KMS-11 (cell line): ENCODE measurements around the gene PCDHA7.

Experiments used
- H2AFZ ChIP-seq: fragments of 200-600 bp; sonication (generic); 2 replicates; pipeline ENCODE4 v1.6.1; 2016; ENCODE audit warnings: antibody characterized with exemption, mixed run types, low read depth
- H3K27ac ChIP-seq: fragments of 200-600 bp; sonication (generic); 2 replicates; pipeline ENCODE4 v1.6.1; 2016; ENCODE audit warnings: mild to moderate bottlenecking, mixed run types
- H3K27me3 ChIP-seq: fragments of 200-600 bp; sonication (generic); 2 replicates; pipeline ENCODE4 v1.6.1; 2017; ENCODE audit warnings: mild to moderate bottlenecking, low read depth, mixed run types, moderate library complexity; ENCODE audit not compliant: insufficient read depth
- H3K36me3 ChIP-seq: fragments of 200-600 bp; sonication (generic); 2 replicates; pipeline ENCODE4 v1.6.1; 2017; ENCODE audit warnings: mild to moderate bottlenecking, mixed run types; ENCODE audit not compliant: insufficient read depth
- H3K4me1 ChIP-seq: fragments of 200-600 bp; sonication (generic); 2 replicates; pipeline ENCODE4 v1.6.1; 2016; ENCODE audit warnings: mild to moderate bottlenecking, low read depth, mixed run types; ENCODE audit not compliant: poor library complexity, severe bottlenecking
- H3K4me2 ChIP-seq: fragments of 200-600 bp; sonication (generic); 2 replicates; pipeline ENCODE4 v1.7.0; 2016; ENCODE audit warnings: mild to moderate bottlenecking, mixed run types
- H3K4me3 ChIP-seq: fragments of 200-600 bp; sonication (generic); IDR thresholded peaks from 2 replicates; pipeline ENCODE4 v1.6.1; 2017; ENCODE audit warnings: low read depth, low read length, mixed read lengths; ENCODE audit not compliant: insufficient read depth
- H3K79me2 ChIP-seq: fragments of 200-600 bp; sonication (generic); 2 replicates; pipeline ENCODE4 v1.6.1; 2016; ENCODE audit warnings: low read depth, mixed run types; ENCODE audit not compliant: insufficient read depth
- H3K9ac ChIP-seq: fragments of 200-600 bp; sonication (generic); 2 replicates; pipeline ENCODE4 v1.6.1; 2016; ENCODE audit warnings: mild to moderate bottlenecking, mixed run types
- H4K20me1 ChIP-seq: fragments of 200-600 bp; sonication (generic); 2 replicates; pipeline ENCODE4 v1.6.1; 2016; ENCODE audit warnings: mild to moderate bottlenecking, mixed run types; ENCODE audit not compliant: insufficient read depth
- TF ChIP-seq, protein P1 (sequence below): fragments of 200-600 bp; sonication (generic); conservative IDR thresholded peaks from 2 replicates; pipeline ENCODE4 v1.6.1; 2017; ENCODE audit warnings: low read depth, mild to moderate bottlenecking, antibody characterized with exemption, low read length, moderate library complexity, mixed read lengths

PCDHA7 gene

GRCh38 chr5:140855772-140856674 is 22.0 kb downstream of the PCDHA7 start, which contains the start of gene PCDHA10:
PCDHA10 (plus strand) TSS chr5:140855897; CDS start chr5:140856049, 152 bp downstream.
- TF ChIP-seq, protein P1, sequence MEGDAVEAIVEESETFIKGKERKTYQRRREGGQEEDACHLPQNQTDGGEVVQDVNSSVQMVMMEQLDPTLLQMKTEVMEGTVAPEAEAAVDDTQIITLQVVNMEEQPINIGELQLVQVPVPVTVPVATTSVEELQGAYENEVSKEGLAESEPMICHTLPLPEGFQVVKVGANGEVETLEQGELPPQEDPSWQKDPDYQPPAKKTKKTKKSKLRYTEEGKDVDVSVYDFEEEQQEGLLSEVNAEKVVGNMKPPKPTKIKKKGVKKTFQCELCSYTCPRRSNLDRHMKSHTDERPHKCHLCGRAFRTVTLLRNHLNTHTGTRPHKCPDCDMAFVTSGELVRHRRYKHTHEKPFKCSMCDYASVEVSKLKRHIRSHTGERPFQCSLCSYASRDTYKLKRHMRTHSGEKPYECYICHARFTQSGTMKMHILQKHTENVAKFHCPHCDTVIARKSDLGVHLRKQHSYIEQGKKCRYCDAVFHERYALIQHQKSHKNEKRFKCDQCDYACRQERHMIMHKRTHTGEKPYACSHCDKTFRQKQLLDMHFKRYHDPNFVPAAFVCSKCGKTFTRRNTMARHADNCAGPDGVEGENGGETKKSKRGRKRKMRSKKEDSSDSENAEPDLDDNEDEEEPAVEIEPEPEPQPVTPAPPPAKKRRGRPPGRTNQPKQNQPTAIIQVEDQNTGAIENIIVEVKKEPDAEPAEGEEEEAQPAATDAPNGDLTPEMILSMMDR = no peak; the same call in 1 of the 2 replicates
- Histone ChIP-seq H3K4me2 (no peak within 1 kb of the TSS), H3K4me3 (no peak within 1 kb of the TSS), H3K27ac (no peak within 1 kb of the TSS), H4K20me1 (no peaks in the 10 kb centered on the region), H3K4me1 (no peaks in the 10 kb centered on the region), H3K27me3 (no peaks in the 10 kb centered on the region), H3K36me3 (no peaks in the 10 kb centered on the region), H3K9ac (no peak within 1 kb of the TSS), H2AFZ (no peak within 1 kb of the TSS), H3K79me2 (no peaks in the 10 kb centered on the region)

- Histone ChIP-seq H3K27ac (no peak overlapping the region), H3K9ac (no peak overlapping the region), H3K4me2 (no peak overlapping the region), H3K27me3 (no peaks in the 10 kb centered on the region), H4K20me1 (no peaks in the 10 kb centered on the region), H3K79me2 (no peaks in the 10 kb centered on the region), H3K4me3 (no peak overlapping the region), H2AFZ (no peak overlapping the region), H3K36me3 (no peaks in the 10 kb centered on the region), H3K4me1 (no peaks in the 10 kb centered on the region)
- TF ChIP-seq, protein P1 = no peak
Observed at GRCh38 chr5:140857177-140857986, 23.3 kb downstream of the PCDHA7 start.

DNA sequence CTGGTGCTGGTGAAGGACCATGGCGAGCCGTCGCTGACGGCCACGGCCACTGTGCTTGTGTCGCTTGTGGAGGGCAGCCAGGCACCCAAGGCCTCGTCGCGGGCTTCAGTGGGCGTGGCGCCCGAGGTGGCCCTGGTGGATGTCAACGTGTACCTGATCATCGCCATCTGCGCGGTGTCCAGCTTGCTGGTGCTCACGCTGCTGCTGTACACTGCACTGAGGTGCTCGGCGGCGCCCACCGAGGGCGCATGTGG is 23.8 kb downstream of the PCDHA7 start:
- TF ChIP-seq, protein P1 = no peak
- Histone ChIP-seq H2AFZ (no peak overlapping the region), H3K27ac (no peak overlapping the region), H3K4me3 (no peak overlapping the region), H3K4me2 (no peak overlapping the region), H3K4me1 (no peaks in the 10 kb centered on the region), H3K9ac (no peak overlapping the region), H3K79me2 (no peaks in the 10 kb centered on the region), H4K20me1 (no peaks in the 10 kb centered on the region), H3K36me3 (no peaks in the 10 kb centered on the region), H3K27me3 (no peaks in the 10 kb centered on the region)

- Histone ChIP-seq H2AFZ (no peak overlapping the region), H3K4me3 (no peak overlapping the region), H3K79me2 (no peaks in the 10 kb centered on the region), H3K36me3 (no peaks in the 10 kb centered on the region), H3K9ac (no peak overlapping the region), H3K27me3 (no peaks in the 10 kb centered on the region), H3K4me2 (no peak overlapping the region), H3K4me1 (no peaks in the 10 kb centered on the region), H3K27ac (no peak overlapping the region), H4K20me1 (no peaks in the 10 kb centered on the region)
- TF ChIP-seq, protein P1 = no peak
Observed at GRCh38 chr5:140862441-140863295, 28.6 kb downstream of the PCDHA7 start.
